Left lung (tissue), 10 donors: ENCODE measurements around the gene TIMP3. TPM values are rescaled to one million over a fixed set of nuclear protein-coding genes. Genes with fewer than 3 reads are reported as not detected.

ENCODE experiments used
- ATAC-seq: fragments of 200-7000 bp; cut with Tn5 transposase; one replicate; pipeline ENCODE4 v1.9.1; 2020; ENCODE audit warnings: moderate library complexity
- DNase-seq, 4 donors: peaks; one replicate each; pipeline ENCODE4 v3.0.0-alpha.2; 2013 to 2020
- H3K27ac ChIP-seq, 2 donors: fragments of 200-600 bp; sonication (generic) in 1 of 2; one replicate each; pipeline versions ENCODE4 v1.5.0 to v1.8.0; 2020 to 2021
- H3K27me3 ChIP-seq, 2 donors: fragments of 200-600 bp; sonication (generic) in 1 of 2; one replicate each; pipeline versions ENCODE4 v1.5.0 to v1.8.0; 2020 to 2021
- H3K36me3 ChIP-seq, 2 donors: fragments of 200-600 bp; sonication (generic) in 1 of 2; one replicate each; pipeline versions ENCODE4 v1.5.0 to v1.8.0; 2020 to 2021
- H3K4me1 ChIP-seq, 2 donors: fragments of 200-600 bp; one replicate each; pipeline ENCODE4 v1.8.0; 2021
- H3K4me3 ChIP-seq, 2 donors: fragments of 200-600 bp; sonication (generic) in 1 of 2; one replicate each; pipeline versions ENCODE4 v1.5.0 to v1.8.0; 2020 to 2021; ENCODE audit warnings: mild to moderate bottlenecking in 1 of 2
- H3K9me3 ChIP-seq, 2 donors: fragments of 200-600 bp; sonication (generic) in 1 of 2; one replicate each; pipeline versions ENCODE4 v1.5.0 to v1.8.0; 2020 to 2021
- intact Hi-C, 2 donors: fragments of 100-400 bp; cut with DNase I; formaldehyde crosslinking; loops; one replicate each; pipeline versions ENCODE4 v1.11.2 to v1.14.2; 2022
- polyA plus RNA-seq, 6 donors: library from polyadenylated mRNA; unstranded; fragments of 120-200 nt; gene quantifications; one replicate each; pipeline ENCODE4 v1.2.1, GENCODE V29; 2013; ENCODE audit not compliant: insufficient read length in 6 of 6
- total RNA-seq, 2 donors: library from RNA; stranded (reverse); fragmentation: NEBNext Ultra II Directional; extraction: Animal tissue kit (Norgen Biotek cat#: 25700); gene quantifications; one replicate each; pipeline ENCODE4 v1.2.1, GENCODE V29; 2021
- TF ChIP-seq, protein P1 (sequence below), 2 donors: fragments of 200-600 bp; sonication (generic) in 1 of 2; IDR thresholded peaks; one replicate each; pipeline versions ENCODE4 v1.5.0 to v1.8.0; 2021; ENCODE audit warnings: antibody characterized with exemption in 2 of 2
- donor health status: DM: no; HTN: yes; CAD: no.
- donor health status: DM: no; HTN: no; CAD: no.

Gene TIMP3
- total and polyA plus RNA-seq, 8 donors: 146 to 308 (median 162) TPM

DNA sequence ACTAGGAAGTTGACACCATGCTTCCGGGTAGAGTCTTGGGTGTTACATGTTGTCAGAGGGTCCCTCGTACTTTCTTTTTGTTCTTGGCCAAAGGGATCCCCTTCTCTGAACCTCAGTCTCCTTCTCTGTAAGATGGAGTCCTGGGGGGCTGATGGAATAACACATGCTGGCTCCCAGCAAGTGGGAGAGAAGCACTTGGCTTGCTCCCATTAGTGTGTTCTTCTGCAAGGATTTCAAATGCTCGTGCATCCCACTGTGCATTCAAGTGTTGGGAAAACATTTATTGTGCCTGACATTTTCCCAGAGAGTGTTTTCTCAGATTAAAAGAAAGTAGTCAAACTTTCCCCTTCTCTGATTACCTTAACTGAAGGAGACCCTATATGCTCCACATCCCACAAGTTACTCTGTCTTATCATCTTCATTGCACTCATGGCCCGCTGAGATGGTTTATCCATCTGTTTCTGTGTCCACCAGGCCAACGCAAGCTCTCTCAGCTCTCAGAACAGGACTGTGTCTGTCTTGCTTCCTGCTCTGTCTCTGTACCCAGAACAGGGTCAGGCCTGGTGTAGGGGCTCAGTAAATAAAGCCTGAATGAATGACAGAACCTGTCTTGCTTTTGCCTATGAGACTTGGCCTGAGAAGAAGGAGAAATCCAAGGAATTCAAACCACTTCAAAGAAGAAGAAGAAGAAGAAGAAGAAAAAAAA, 16.0 kb upstream of the TIMP3 start:
- intact Hi-C loops: no loop called here
- DNase-seq: no peak
- ATAC-seq: no peak
- TF ChIP-seq, protein P1, sequence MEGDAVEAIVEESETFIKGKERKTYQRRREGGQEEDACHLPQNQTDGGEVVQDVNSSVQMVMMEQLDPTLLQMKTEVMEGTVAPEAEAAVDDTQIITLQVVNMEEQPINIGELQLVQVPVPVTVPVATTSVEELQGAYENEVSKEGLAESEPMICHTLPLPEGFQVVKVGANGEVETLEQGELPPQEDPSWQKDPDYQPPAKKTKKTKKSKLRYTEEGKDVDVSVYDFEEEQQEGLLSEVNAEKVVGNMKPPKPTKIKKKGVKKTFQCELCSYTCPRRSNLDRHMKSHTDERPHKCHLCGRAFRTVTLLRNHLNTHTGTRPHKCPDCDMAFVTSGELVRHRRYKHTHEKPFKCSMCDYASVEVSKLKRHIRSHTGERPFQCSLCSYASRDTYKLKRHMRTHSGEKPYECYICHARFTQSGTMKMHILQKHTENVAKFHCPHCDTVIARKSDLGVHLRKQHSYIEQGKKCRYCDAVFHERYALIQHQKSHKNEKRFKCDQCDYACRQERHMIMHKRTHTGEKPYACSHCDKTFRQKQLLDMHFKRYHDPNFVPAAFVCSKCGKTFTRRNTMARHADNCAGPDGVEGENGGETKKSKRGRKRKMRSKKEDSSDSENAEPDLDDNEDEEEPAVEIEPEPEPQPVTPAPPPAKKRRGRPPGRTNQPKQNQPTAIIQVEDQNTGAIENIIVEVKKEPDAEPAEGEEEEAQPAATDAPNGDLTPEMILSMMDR (IDR thresholded peaks at IDR 0.05): no peak
- Histone ChIP-seq H3K4me3 (no peak overlapping the region), H3K36me3 (no peaks in the 10 kb centered on the region), H3K27ac (no peak overlapping the region), H3K27me3 (no peaks in the 10 kb centered on the region), H3K4me1 (peaks cover 0 to 9% of the 10 kb centered on the region in 2 donors), H3K9me3 (no peaks in the 10 kb centered on the region)

GRCh38 chr22:32786027-32786418, 15.5 kb upstream of the TIMP3 start:
- DNase-seq (no peak), ATAC-seq (no peak)
- Histone ChIP-seq H3K27me3 (no peaks in the 10 kb centered on the region), H3K9me3 (no peaks in the 10 kb centered on the region), H3K4me1 (peaks cover 0 to 9% of the 10 kb centered on the region in 2 donors), H3K27ac (no peak overlapping the region), H3K36me3 (no peaks in the 10 kb centered on the region), H3K4me3 (no peak overlapping the region)
- intact Hi-C loops: no loop called here
- TF ChIP-seq, protein P1 (IDR thresholded peaks at IDR 0.05): no peak

DNA sequence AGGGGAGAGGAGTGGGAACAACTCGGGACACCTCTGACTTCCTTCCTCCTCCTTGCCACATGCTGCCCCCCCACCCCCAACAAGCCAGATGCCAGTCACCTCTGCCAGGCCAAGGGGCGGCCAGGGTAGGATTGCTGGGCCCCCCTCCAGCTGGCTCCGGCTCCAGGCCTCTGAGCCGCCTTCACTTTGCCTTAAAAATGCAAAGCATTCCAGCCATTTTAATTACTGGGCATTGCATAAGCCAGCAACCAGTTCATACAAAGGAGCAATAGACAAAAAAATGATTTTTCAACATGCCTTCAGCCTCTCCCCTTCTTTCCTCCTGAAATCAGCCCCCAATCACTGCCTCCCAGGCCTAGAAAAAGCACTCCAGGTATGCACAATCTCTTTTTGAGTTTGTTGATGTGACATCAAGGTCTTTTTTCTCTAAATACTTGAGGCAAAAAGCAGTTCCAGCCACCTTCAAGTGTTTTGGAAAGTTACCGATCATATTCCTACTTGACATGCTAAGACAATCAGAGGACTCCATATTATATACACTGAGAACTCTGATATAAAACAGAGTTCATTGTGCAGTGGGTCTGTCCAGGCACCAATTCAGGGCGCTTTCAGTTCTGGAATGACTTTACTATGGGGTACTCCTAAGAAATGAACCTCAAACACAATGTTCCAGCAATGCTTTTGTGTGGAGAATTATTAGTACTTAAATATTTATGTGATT, 12.4 kb upstream of the TIMP3 start:
- H3K4me1 ChIP-seq: peaks cover 0 to 9% of the 10 kb centered on the region in 2 donors
- no peaks in the 10 kb centered on the region for H3K9me3 ChIP-seq
- ATAC-seq (peak; percentile 74), DNase-seq (no peak)
- intact Hi-C loops: no loop called here
- H3K4me3 ChIP-seq: no peak overlapping the region
- H3K36me3 ChIP-seq: no peaks in the 10 kb centered on the region
- TF ChIP-seq, protein P1 (IDR thresholded peaks at IDR 0.05): no peak
- peak overlapping the region in 1 of 2 donors; percentile 29 for H3K27ac ChIP-seq
- H3K27me3 ChIP-seq: no peaks in the 10 kb centered on the region

DNA sequence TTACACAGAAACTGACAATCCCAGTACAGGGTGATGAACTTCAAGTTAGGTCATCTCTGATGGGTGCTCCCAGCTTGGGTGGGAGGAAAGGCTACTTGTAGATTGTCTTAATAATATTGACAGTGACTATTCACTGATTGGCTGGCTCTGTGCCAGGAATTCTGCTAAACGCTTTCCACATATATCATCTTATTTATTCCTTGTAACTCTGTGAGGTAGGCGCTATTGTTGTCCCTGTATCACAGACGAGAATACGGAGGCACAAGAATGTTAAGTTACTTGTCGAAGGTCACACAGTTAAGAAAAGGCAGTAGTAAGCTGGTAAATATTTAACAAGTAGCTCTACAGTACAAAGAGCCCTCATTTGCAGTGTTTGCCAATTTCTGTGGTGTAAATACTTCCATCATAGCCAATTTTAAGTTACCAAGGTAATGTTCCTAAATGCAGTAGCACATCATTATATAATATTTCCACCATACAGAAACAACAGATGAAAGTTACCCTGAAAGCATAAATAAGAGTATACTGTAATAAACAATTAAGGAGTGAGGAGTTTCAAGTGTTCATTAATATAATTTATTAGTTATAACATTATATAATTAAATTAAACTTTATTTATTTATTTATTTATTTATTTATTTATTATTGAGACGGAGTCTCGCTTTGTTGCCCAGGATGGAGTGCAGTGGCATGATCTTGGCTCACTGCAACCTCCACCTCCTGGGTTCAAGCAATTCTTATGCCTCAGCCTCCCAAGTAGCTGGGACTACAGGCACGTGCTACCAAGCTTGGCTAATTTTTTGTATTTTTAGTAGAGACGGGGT, 11.5 kb upstream of the TIMP3 start:
- no peaks in the 10 kb centered on the region for H3K36me3 ChIP-seq
- H3K4me3 ChIP-seq: no peak overlapping the region
- TF ChIP-seq, protein P1 (IDR thresholded peaks at IDR 0.05): no peak
- no peaks in the 10 kb centered on the region for H3K27me3 ChIP-seq
- DNase-seq: no peak
- no peaks in the 10 kb centered on the region for H3K9me3 ChIP-seq
- peaks cover 0 to 9% of the 10 kb centered on the region in 2 donors for H3K4me1 ChIP-seq
- peak; percentile 51 for ATAC-seq
- peak overlapping the region in 1 of 2 donors; percentile 29 for H3K27ac ChIP-seq
- intact Hi-C loops: loop anchor here in 1 of 2 donors (10.0 kb wide), 1 partner anchor 265 kb away; no protein-coding TSS in a partner anchor
